ENCODE results near the gene TMOD4. TPM values are rescaled to one million over a fixed set of nuclear protein-coding genes. Genes with fewer than 3 reads are reported as not detected.
A peak's percentile ranks its signal among the peaks of the same experiment; 100 is the strongest.

The TMOD4 gene
- total and polyA plus RNA-seq, 9 of the 15 experiments (the other 6 are each of a cell fraction or from before 2014, with no cell fraction given), result 0.18 to 1.8 (median 1.1) TPM; not detected in 1

GRCh38 chr1:151164732-151165280 lies 11.0 kb downstream of the TMOD4 start (continued):
- no peak for TF ChIP-seq ZNF121 (CRISPR knock-in tag; conservative IDR thresholded peaks at IDR 0.05)
- TF ChIP-seq PHF21A (IDR thresholded peaks at IDR 0.05; ENCODE audit: borderline replicate concordance, low read depth), result no peak
- no peak for TF ChIP-seq RBFOX2 (IDR thresholded peaks at IDR 0.05; ENCODE audit: low read depth, low read length)
- no peak for TF ChIP-seq CUX1 (CRISPR knock-in tag; IDR thresholded peaks at IDR 0.05)
- TF ChIP-seq POLR3A (IDR thresholded peaks at IDR 0.05; ENCODE audit: borderline replicate concordance, extremely low read depth, insufficient read depth, insufficient read length), result no peak
- no peak for TF ChIP-seq STAT5B (CRISPR knock-in tag; IDR thresholded peaks at IDR 0.05)
- no peak for TF ChIP-seq POLR2AphosphoS2 (IDR thresholded peaks at IDR 0.05; ENCODE audit: low read length)
- peak; percentile 51; the same call in 1 of the 2 replicates for TF ChIP-seq CEBPG (CRISPR knock-in tag; IDR thresholded peaks at IDR 0.05)
- TF ChIP-seq CEBPG (tag; conservative IDR thresholded peaks at IDR 0.05 in 1 of 2, IDR thresholded peaks at IDR 0.05 in 1 of 2), result peak; percentile 69 to 74
